HEK293 (cell line): ENCODE data around the gene OR13C4.

Source experiments
- CTCF ChIA-PET: fragments of 350-600 bp; formaldehyde crosslinking; extraction: SDS; loops from one replicate; lab custom pipeline; 2021; ENCODE audit warnings: antibody characterized with exemption; lab: Yijun Ruan, JAX
- POLR2A ChIA-PET: fragments of 300-600 bp; formaldehyde crosslinking; extraction: SDS; loops from one replicate; lab custom pipeline; 2020; ENCODE audit warnings: antibody characterized with exemption, inconsistent platforms; lab: Yijun Ruan, JAX
- H3K27ac ChIP-seq: fragments of 200-500 bp; sonication (Bioruptor generic); 2 replicates; pipeline ENCODE4 v1.5.1; 2014; ENCODE audit warnings: low read depth, low read length, control low read depth, inconsistent platforms; ENCODE audit errors: extremely low read depth
- H3K36me3 ChIP-seq, 2 experiments: fragments of 200-500 bp in 1 of 2; sonication (Bioruptor generic) in 1 of 2; 1 replicate in 1 of 2; 2 replicates in 1 of 2; pipeline ENCODE4 v1.5.1; 2014 to 2017; ENCODE audit warnings: inconsistent platforms in 2 of 2, low read length in 2 of 2; ENCODE audit not compliant: control insufficient read depth in 2 of 2, insufficient read depth in 1 of 2
- H3K4me1 ChIP-seq: fragments of 200-500 bp; sonication (Bioruptor generic); 2 replicates; pipeline ENCODE4 v1.5.1; 2014; ENCODE audit warnings: mild to moderate bottlenecking, low read length, inconsistent platforms; ENCODE audit not compliant: control insufficient read depth, insufficient read depth
- H3K4me3 ChIP-seq: 2 replicates; pipeline ENCODE4 v1.5.1; 2011; ENCODE audit warnings: low read depth, mild to moderate bottlenecking, control low read depth, low read length, moderate library complexity
- H3K9me3 ChIP-seq: fragments of 200-500 bp; sonication (Bioruptor generic); 2 replicates; pipeline ENCODE4 v1.5.1; 2014; ENCODE audit warnings: low read depth, low read length, inconsistent platforms; ENCODE audit not compliant: control insufficient read depth, insufficient read depth
- BCL11B ChIP-seq: fragments of 450-650 bp; formaldehyde crosslinking; IDR thresholded peaks from 2 replicates; pipeline ENCODE4 v1.5.1; 2016; ENCODE audit warnings: low read depth, missing biosample characterization, missing genetic modification characterization
- GLIS2 ChIP-seq: fragments of 450-650 bp; formaldehyde crosslinking; IDR thresholded peaks from 2 replicates; pipeline ENCODE4 v1.5.1; 2016; ENCODE audit warnings: missing biosample characterization, missing genetic modification characterization
- IKZF3 ChIP-seq: fragments of 450-650 bp; IDR thresholded peaks from 2 replicates; pipeline ENCODE4 v1.5.0; 2018; ENCODE audit warnings: missing biosample characterization, mild to moderate bottlenecking, missing genetic modification characterization, moderate library complexity
- MYNN ChIP-seq: fragments of 450-650 bp; formaldehyde crosslinking; IDR thresholded peaks from 2 replicates; pipeline ENCODE4 v1.5.1; 2016; ENCODE audit warnings: missing biosample characterization, missing genetic modification characterization, borderline replicate concordance
- PRDM1 ChIP-seq: fragments of 450-650 bp; formaldehyde crosslinking; IDR thresholded peaks from 2 replicates; pipeline ENCODE4; 2016; ENCODE audit warnings: missing biosample characterization, missing genetic modification characterization
- PRDM4 ChIP-seq: fragments of 450-650 bp; formaldehyde crosslinking; IDR thresholded peaks from 2 replicates; pipeline ENCODE4 v1.5.1; 2017; ENCODE audit warnings: missing biosample characterization, missing genetic modification characterization
- SP7 ChIP-seq: fragments of 450-650 bp; formaldehyde crosslinking; IDR thresholded peaks from 2 replicates; pipeline ENCODE4 v1.5.1; 2016; ENCODE audit warnings: missing biosample characterization, missing genetic modification characterization
- TCF7L2 ChIP-seq: IDR thresholded peaks from 2 replicates; pipeline ENCODE4 v1.6.1; 2011; ENCODE audit warnings: low read depth, mild to moderate bottlenecking, inconsistent platforms, low read length, moderate library complexity, borderline replicate concordance
- WT1 ChIP-seq: fragments of 450-650 bp; formaldehyde crosslinking; IDR thresholded peaks from 2 replicates; pipeline ENCODE4 v1.5.1; 2016; ENCODE audit warnings: missing biosample characterization, missing genetic modification characterization
- YY1 ChIP-seq: fragments of 450-650 bp; formaldehyde crosslinking; IDR thresholded peaks from 2 replicates; pipeline ENCODE4 v1.5.1; 2018; ENCODE audit warnings: missing biosample characterization, missing genetic modification characterization
- ZBTB1 ChIP-seq: fragments of 450-650 bp; formaldehyde crosslinking; IDR thresholded peaks from 2 replicates; pipeline ENCODE4 v1.5.1; 2016; ENCODE audit warnings: missing biosample characterization, missing genetic modification characterization
- ZFP3 ChIP-seq: fragments of 450-650 bp; formaldehyde crosslinking; IDR thresholded peaks from 2 replicates; pipeline ENCODE4 v1.5.1; 2016; ENCODE audit warnings: low read depth, missing biosample characterization, missing genetic modification characterization
- ZNF10 ChIP-seq: fragments of 450-650 bp; formaldehyde crosslinking; IDR thresholded peaks from 2 replicates; pipeline ENCODE4 v1.5.1; 2017; ENCODE audit warnings: missing biosample characterization, missing genetic modification characterization
- ZNF112 ChIP-seq: fragments of 450-650 bp; formaldehyde crosslinking; IDR thresholded peaks from 2 replicates; pipeline ENCODE4 v1.5.0; 2017; ENCODE audit warnings: missing biosample characterization, missing genetic modification characterization
- ZNF184 ChIP-seq: fragments of 450-650 bp; IDR thresholded peaks from 2 replicates; pipeline ENCODE4 v1.5.1; 2018; ENCODE audit warnings: missing biosample characterization, mild to moderate bottlenecking, missing genetic modification characterization
- ZNF302 ChIP-seq: fragments of 450-650 bp; formaldehyde crosslinking; IDR thresholded peaks from 2 replicates; pipeline ENCODE4 v1.5.1; 2016; ENCODE audit warnings: missing biosample characterization, missing genetic modification characterization, low read depth
- ZNF311 ChIP-seq: fragments of 450-650 bp; formaldehyde crosslinking; IDR thresholded peaks from 2 replicates; pipeline ENCODE4 v1.5.1; 2017; ENCODE audit warnings: missing biosample characterization, missing genetic modification characterization, borderline replicate concordance
- ZNF350 ChIP-seq: fragments of 450-650 bp; formaldehyde crosslinking; IDR thresholded peaks from 2 replicates; pipeline ENCODE4 v1.5.0; 2017; ENCODE audit warnings: missing biosample characterization, mild to moderate bottlenecking, missing genetic modification characterization
- ZNF416 ChIP-seq: fragments of 450-650 bp; formaldehyde crosslinking; IDR thresholded peaks from 2 replicates; pipeline ENCODE4 v1.5.1; 2016; ENCODE audit warnings: missing biosample characterization, missing genetic modification characterization
- ZNF510 ChIP-seq: fragments of 450-650 bp; formaldehyde crosslinking; IDR thresholded peaks from 2 replicates; pipeline ENCODE4 v1.5.1; 2018; ENCODE audit warnings: mild to moderate bottlenecking, missing genetic modification characterization, missing biosample characterization; ENCODE audit not compliant: insufficient replicate concordance
- ZNF580 ChIP-seq: fragments of 450-650 bp; formaldehyde crosslinking; IDR thresholded peaks from 2 replicates; pipeline ENCODE4 v1.5.1; 2016; ENCODE audit warnings: missing biosample characterization, missing genetic modification characterization
- ZNF626 ChIP-seq: fragments of 450-650 bp; sonication (Bioruptor Pico); formaldehyde crosslinking; IDR thresholded peaks from 2 replicates; pipeline ENCODE4 v1.5.1; 2018; ENCODE audit warnings: missing biosample characterization, missing genetic modification characterization, inconsistent platforms
- ZNF629 ChIP-seq: fragments of 450-650 bp; formaldehyde crosslinking; IDR thresholded peaks from 2 replicates; pipeline ENCODE4 v1.5.1; 2017; ENCODE audit warnings: missing biosample characterization, missing genetic modification characterization
- ZNF654 ChIP-seq: fragments of 450-650 bp; formaldehyde crosslinking; IDR thresholded peaks from 2 replicates; pipeline ENCODE4 v1.5.1; 2016; ENCODE audit warnings: low read depth, missing biosample characterization, missing genetic modification characterization
- ZNF837 ChIP-seq: fragments of 450-650 bp; formaldehyde crosslinking; IDR thresholded peaks from 2 replicates; pipeline ENCODE4 v1.5.1; 2016; ENCODE audit warnings: missing biosample characterization, missing genetic modification characterization
- ZXDB ChIP-seq: fragments of 450-650 bp; formaldehyde crosslinking; IDR thresholded peaks from 2 replicates; pipeline ENCODE4 v1.5.1; 2016; ENCODE audit warnings: missing biosample characterization, missing genetic modification characterization
- TF ChIP-seq, protein P1 (sequence below): fragments of 450-650 bp; formaldehyde crosslinking; IDR thresholded peaks from 2 replicates; pipeline ENCODE4 v1.5.1; 2016; ENCODE audit warnings: missing biosample characterization, missing genetic modification characterization, borderline replicate concordance
- TF ChIP-seq, protein P2 (sequence below): fragments of 450-650 bp; formaldehyde crosslinking; IDR thresholded peaks from 2 replicates; pipeline ENCODE4 v1.5.1; 2017; ENCODE audit warnings: missing biosample characterization, missing genetic modification characterization

Gene OR13C4

DNA sequence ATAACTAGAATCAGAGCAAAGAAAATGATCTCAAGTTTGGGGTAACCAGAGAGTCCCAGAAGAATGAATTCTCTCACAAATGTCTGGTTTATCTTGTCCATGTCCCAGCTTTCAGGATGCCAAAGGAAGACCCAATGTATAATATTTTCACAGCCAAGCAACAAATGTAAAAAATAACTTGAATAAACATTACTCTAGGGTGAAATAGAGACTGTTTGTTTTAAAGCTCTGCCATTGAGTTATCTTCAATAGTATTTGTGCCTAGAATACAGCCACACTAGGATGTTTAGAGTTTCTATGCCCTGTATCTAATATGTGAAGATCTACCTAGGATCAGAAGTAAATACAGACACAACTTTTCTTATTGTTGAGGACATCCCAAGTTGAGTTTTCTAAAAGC lies at the start of gene OR13C4:
Gene OR13C4 (minus strand): TSS at position 101 of the 400 bp plus-strand sequence. CDS start 0 bp downstream, at position 101.
- H3K27ac ChIP-seq = no peak within 1 kb of the TSS
- ChIA-PET CTCF (interaction anchor here (1.0 kb wide), 1 partner anchor 13 kb away, joined by 3 read pairs; no protein-coding TSS in a partner anchor), POLR2A (no interaction called here)
- no peaks in the 10 kb centered on the region for H3K9me3 ChIP-seq
- no peak for TF ChIP-seq YY1 (tag by site-specific recombination)
- TF ChIP-seq ZNF654 (tag by site-specific recombination) = no peak
- TF ChIP-seq ZNF350 (tag by site-specific recombination) = no peak
- no peak for TF ChIP-seq TCF7L2
- no peak for TF ChIP-seq ZBTB1 (tag by site-specific recombination)
- no peak for TF ChIP-seq ZNF112
- no peak for TF ChIP-seq ZXDB (tag by site-specific recombination)
- TF ChIP-seq ZNF580 (tag by site-specific recombination) = no peak
- H3K36me3 ChIP-seq = no peaks in the 10 kb centered on the region
- no peaks in the 10 kb centered on the region for H3K4me1 ChIP-seq
- H3K4me3 ChIP-seq = no peak within 1 kb of the TSS

GRCh38 chr9:104575456-104575855 lies 48.4 kb upstream of the OR13C4 start:
- no peaks in the 10 kb centered on the region for H3K9me3 ChIP-seq
- H3K4me3 ChIP-seq = no peak overlapping the region
- ChIA-PET CTCF (no interaction called here), POLR2A (no interaction called here)
- TF ChIP-seq ZNF10 (tag by site-specific recombination) (no peak), ZNF184 (tag by site-specific recombination) (no peak), ZNF311 (tag by site-specific recombination) (no peak), ZNF302 (no peak), ZNF510 (no peak), ZNF837 (tag by site-specific recombination) (no peak), PRDM4 (tag by site-specific recombination) (no peak), ZFP3 (tag by site-specific recombination) (no peak), PRDM1 (no peak), BCL11B (tag by site-specific recombination) (no peak), ZNF626 (tag by site-specific recombination) (no peak), IKZF3 (tag by site-specific recombination) (no peak), ZNF629 (tag by site-specific recombination) (no peak), ZNF416 (no peak), ZNF112 (no peak)
- H3K36me3 ChIP-seq = no peaks in the 10 kb centered on the region
- H3K4me1 ChIP-seq = no peaks in the 10 kb centered on the region
- H3K27ac ChIP-seq = no peak overlapping the region

GRCh38 chr9:104572612-104573011 lies 45.6 kb upstream of the OR13C4 start:
- H3K36me3 ChIP-seq = no peaks in the 10 kb centered on the region
- H3K9me3 ChIP-seq = no peaks in the 10 kb centered on the region
- H3K27ac ChIP-seq = no peak overlapping the region
- ChIA-PET POLR2A (no interaction called here), CTCF (interaction anchor here (0.7 kb wide), 1 partner anchor 115 kb away, joined by 3 read pairs; no protein-coding TSS in a partner anchor)
- H3K4me1 ChIP-seq = no peaks in the 10 kb centered on the region
- no peak overlapping the region for H3K4me3 ChIP-seq
- TF ChIP-seq SP7 = no peak
- TF ChIP-seq MYNN = no peak
- TF ChIP-seq, protein P1, sequence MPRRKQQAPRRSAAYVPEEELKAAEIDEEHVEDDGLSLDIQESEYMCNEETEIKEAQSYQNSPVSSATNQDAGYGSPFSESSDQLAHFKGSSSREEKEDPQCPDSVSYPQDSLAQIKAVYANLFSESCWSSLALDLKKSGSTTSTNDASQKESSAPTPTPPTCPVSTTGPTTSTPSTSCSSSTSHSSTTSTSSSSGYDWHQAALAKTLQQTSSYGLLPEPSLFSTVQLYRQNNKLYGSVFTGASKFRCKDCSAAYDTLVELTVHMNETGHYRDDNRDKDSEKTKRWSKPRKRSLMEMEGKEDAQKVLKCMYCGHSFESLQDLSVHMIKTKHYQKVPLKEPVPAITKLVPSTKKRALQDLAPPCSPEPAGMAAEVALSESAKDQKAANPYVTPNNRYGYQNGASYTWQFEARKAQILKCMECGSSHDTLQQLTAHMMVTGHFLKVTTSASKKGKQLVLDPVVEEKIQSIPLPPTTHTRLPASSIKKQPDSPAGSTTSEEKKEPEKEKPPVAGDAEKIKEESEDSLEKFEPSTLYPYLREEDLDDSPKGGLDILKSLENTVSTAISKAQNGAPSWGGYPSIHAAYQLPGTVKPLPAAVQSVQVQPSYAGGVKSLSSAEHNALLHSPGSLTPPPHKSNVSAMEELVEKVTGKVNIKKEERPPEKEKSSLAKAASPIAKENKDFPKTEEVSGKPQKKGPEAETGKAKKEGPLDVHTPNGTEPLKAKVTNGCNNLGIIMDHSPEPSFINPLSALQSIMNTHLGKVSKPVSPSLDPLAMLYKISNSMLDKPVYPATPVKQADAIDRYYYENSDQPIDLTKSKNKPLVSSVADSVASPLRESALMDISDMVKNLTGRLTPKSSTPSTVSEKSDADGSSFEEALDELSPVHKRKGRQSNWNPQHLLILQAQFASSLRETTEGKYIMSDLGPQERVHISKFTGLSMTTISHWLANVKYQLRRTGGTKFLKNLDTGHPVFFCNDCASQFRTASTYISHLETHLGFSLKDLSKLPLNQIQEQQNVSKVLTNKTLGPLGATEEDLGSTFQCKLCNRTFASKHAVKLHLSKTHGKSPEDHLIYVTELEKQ (tag by site-specific recombination) = no peak
- TF ChIP-seq, protein P2, sequence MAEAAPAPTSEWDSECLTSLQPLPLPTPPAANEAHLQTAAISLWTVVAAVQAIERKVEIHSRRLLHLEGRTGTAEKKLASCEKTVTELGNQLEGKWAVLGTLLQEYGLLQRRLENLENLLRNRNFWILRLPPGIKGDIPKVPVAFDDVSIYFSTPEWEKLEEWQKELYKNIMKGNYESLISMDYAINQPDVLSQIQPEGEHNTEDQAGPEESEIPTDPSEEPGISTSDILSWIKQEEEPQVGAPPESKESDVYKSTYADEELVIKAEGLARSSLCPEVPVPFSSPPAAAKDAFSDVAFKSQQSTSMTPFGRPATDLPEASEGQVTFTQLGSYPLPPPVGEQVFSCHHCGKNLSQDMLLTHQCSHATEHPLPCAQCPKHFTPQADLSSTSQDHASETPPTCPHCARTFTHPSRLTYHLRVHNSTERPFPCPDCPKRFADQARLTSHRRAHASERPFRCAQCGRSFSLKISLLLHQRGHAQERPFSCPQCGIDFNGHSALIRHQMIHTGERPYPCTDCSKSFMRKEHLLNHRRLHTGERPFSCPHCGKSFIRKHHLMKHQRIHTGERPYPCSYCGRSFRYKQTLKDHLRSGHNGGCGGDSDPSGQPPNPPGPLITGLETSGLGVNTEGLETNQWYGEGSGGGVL (tag by site-specific recombination) = no peak
- no peak for TF ChIP-seq GLIS2
- TF ChIP-seq WT1 = no peak
